CD4-positive, alpha-beta T cell (primary cell): ENCODE data around the gene HADHA. TPM values are rescaled to one million over a fixed set of nuclear protein-coding genes. Genes with fewer than 3 reads are reported as not detected.

Experiments used
- ATAC-seq: fragments of 200-7000 bp; cut with Tn5 transposase; one replicate; pipeline ENCODE4 v1.10.0; 2022; ENCODE audit warnings: mild to moderate bottlenecking; ENCODE audit not compliant: poor library complexity
- CTCF ChIA-PET: fragments of 350-600 bp; sonication (Branson Sonifier 250); formaldehyde crosslinking; loops from one replicate; lab custom pipeline; 2021; ENCODE audit warnings: antibody characterized with exemption, inconsistent platforms; lab: Charles Lee
- POLR2A ChIA-PET: fragments of 350-600 bp; sonication (Branson Sonifier 250); formaldehyde crosslinking; loops from one replicate; lab custom pipeline; 2021; ENCODE audit warnings: antibody characterized with exemption, inconsistent platforms; lab: Charles Lee
- DNase-seq, 14 experiments: peaks; one replicate each; pipeline ENCODE4 v3.0.0-alpha.2; 2013 to 2020; ENCODE audit warnings: mixed read lengths in 2 of 14
- H3K27ac ChIP-seq, 2 donors: one replicate each; pipeline versions ENCODE4 v1.5.1 to v1.7.0; 2013; ENCODE audit warnings: low read length in 2 of 2, low read depth in 1 of 2, mild to moderate bottlenecking in 1 of 2
- H3K27me3 ChIP-seq, 2 experiments: 1 replicate in 1 of 2; 2 replicates in 1 of 2; pipeline versions ENCODE4 v1.6.1 to v1.7.0; 2013; ENCODE audit warnings: low read length in 2 of 2, control low read depth in 1 of 2, mild to moderate bottlenecking in 1 of 2, moderate library complexity in 1 of 2; ENCODE audit not compliant: insufficient read depth in 2 of 2, control insufficient read depth in 1 of 2
- H3K36me3 ChIP-seq: one replicate; pipeline ENCODE4 v1.6.1; 2013; ENCODE audit warnings: low read length, control low read depth; ENCODE audit not compliant: insufficient read depth
- H3K4me1 ChIP-seq: one replicate; pipeline ENCODE4 v1.6.1; 2013; ENCODE audit warnings: low read length, control low read depth; ENCODE audit not compliant: insufficient read depth
- H3K4me3 ChIP-seq: one replicate; pipeline ENCODE4 v1.5.1; 2013; ENCODE audit warnings: mild to moderate bottlenecking, low read length, moderate library complexity
- H3K9me3 ChIP-seq, 2 experiments: 1 replicate in 1 of 2; 2 replicates in 1 of 2; pipeline versions ENCODE4 v1.6.1 to v1.7.0; 2013; ENCODE audit warnings: low read length in 2 of 2, mild to moderate bottlenecking in 2 of 2, control low read depth in 1 of 2, moderate library complexity in 1 of 2; ENCODE audit not compliant: control insufficient read depth in 1 of 2, insufficient read depth in 1 of 2
- H3K27ac Mint-ChIP-seq: one replicate; pipeline ENCODE4 v1.8.0; 2020; ENCODE audit warnings: mixed read lengths
- H3K27me3 Mint-ChIP-seq: one replicate; pipeline ENCODE4 v1.8.0; 2021; ENCODE audit warnings: mixed read lengths
- H3K36me3 Mint-ChIP-seq: one replicate; pipeline ENCODE4 v1.8.0; 2021; ENCODE audit warnings: low read depth, mixed read lengths
- H3K4me1 Mint-ChIP-seq: one replicate; pipeline ENCODE4 v1.8.0; 2021; ENCODE audit warnings: low read depth, mixed read lengths
- H3K4me3 Mint-ChIP-seq: one replicate; pipeline ENCODE4 v1.8.0; 2020; ENCODE audit warnings: mild to moderate bottlenecking, mixed read lengths
- H3K9me3 Mint-ChIP-seq: one replicate; pipeline ENCODE4 v1.8.0; 2020; ENCODE audit warnings: mixed read lengths
- CTCF ChIP-seq: fragments of 200-600 bp; IDR thresholded peaks from one replicate; pipeline ENCODE4 v1.8.0; 2022; ENCODE audit warnings: antibody characterized with exemption, mild to moderate bottlenecking
- intact Hi-C, 2 experiments: fragments of 100-400 bp; cut with DNase I in 1 of 2; cut with micrococcal nuclease in 1 of 2; formaldehyde crosslinking; loops; one replicate each; pipeline versions ENCODE4 v1.15.1 to v1.9.0; 2023 to 2025; cut with DNase I, micrococcal nuclease
- total RNA-seq, 174 experiments: library from RNA in 2 of 174; stranded (reverse) in 2 of 174; gene quantifications; one replicate each; pipeline ENCODE4 v1.2.3 and lab custom pipeline; 2021 to 2026

HADHA gene
- total RNA-seq, 2 experiments from 2014 or later = 72.4 to 73.7 TPM

- CTCF ChIA-PET = interaction anchor here (0.6 to 1.3 kb wide), 2 partner anchors 11 to 98 kb away, joined by 3 to 6 read pairs; no protein-coding TSS in a partner anchor
- intact Hi-C loops = loop anchor here in 1 of 2 experiments (5.0 kb wide), 1 partner anchor 153 kb away; no protein-coding TSS in a partner anchor
- Mint-ChIP-seq H3K27me3 (peaks cover 42% of the 10 kb centered on the region), H3K36me3 (no peaks in the 10 kb centered on the region), H3K9me3 (no peaks in the 10 kb centered on the region), H3K27ac (no peak overlapping the region), H3K4me1 (peaks cover 16% of the 10 kb centered on the region), H3K4me3 (peak overlapping the region; percentile 81)
- POLR2A ChIA-PET = interaction anchor here (3.3 kb wide), 1 partner anchor 11 kb away, joined by 13 read pairs; no protein-coding TSS in a partner anchor
- H3K27me3 ChIP-seq = peaks cover 44 to 47% of the 10 kb centered on the region in 2 experiments
- no peak for TF ChIP-seq CTCF
- no peak overlapping the region for H3K27ac ChIP-seq
- H3K4me3 ChIP-seq = peak overlapping the region; percentile 28
- H3K9me3 ChIP-seq = peaks cover 0 to 22% of the 10 kb centered on the region in 2 experiments
- peaks cover 27% of the 10 kb centered on the region for H3K4me1 ChIP-seq
- DNase-seq (no peak), ATAC-seq (no peak)
- H3K36me3 ChIP-seq = no peaks in the 10 kb centered on the region
These were observed 70.5 kb downstream of the HADHA start for GRCh38 chr2:26173776-26174482.

- H3K27ac ChIP-seq = no peak within 1 kb of the TSS
- ATAC-seq (no peak), DNase-seq (peak in 1 of 14 experiments; percentile 26)
- no peaks in the 10 kb centered on the region for H3K36me3 Mint-ChIP-seq
- peaks cover 42% of the 10 kb centered on the region for H3K27me3 Mint-ChIP-seq
- H3K4me1 ChIP-seq = peaks cover 22% of the 10 kb centered on the region
- H3K27ac Mint-ChIP-seq = no peak within 1 kb of the TSS
- H3K4me1 Mint-ChIP-seq = peaks cover 15% of the 10 kb centered on the region
- intact Hi-C loops = loop anchor here in 1 of 2 experiments (5.0 kb wide), 1 partner anchor 154 kb away; no protein-coding TSS in a partner anchor
- peak within 1 kb of the TSS; percentile 28 for H3K4me3 ChIP-seq
- peaks cover 37 to 45% of the 10 kb centered on the region in 2 experiments for H3K27me3 ChIP-seq
- CTCF ChIA-PET = interaction anchor here (1.3 to 1.6 kb wide), 2 partner anchors 12 kb away, joined by 3 to 4 read pairs; no protein-coding TSS in a partner anchor
- H3K4me3 Mint-ChIP-seq = peak within 1 kb of the TSS; percentile 91
- POLR2A ChIA-PET = interaction anchor here (2.5 kb wide), 1 partner anchor 11 kb away, joined by 10 read pairs; no protein-coding TSS in a partner anchor
- H3K9me3 Mint-ChIP-seq = no peaks in the 10 kb centered on the region
- H3K9me3 ChIP-seq = peaks cover 0 to 22% of the 10 kb centered on the region in 2 experiments
- H3K36me3 ChIP-seq = no peaks in the 10 kb centered on the region
- no peak for TF ChIP-seq CTCF
These were observed 71.3 kb downstream of the HADHA start, which contains the start of gene GAREM2 for GRCh38 chr2:26172871-26173775. Gene GAREM2, plus strand, starts transcription at chr2:26173088. Its CDS starts 133 bp downstream, at chr2:26173221.
